NOMO-1 treated with dmso at 0.1 percent for 144 hours (cell line): Measurements from ENCODE around the gene ACSL6.
"Not testable (repeated sequence)": the region's sequence is repeated elsewhere in the genome, so short reads cannot be mapped to it uniquely, and the experiment has no call there.

Source experiments
- DNase-seq: peaks from one replicate; lab custom pipeline; 2025; ENCODE audit not compliant: unreplicated experiment; lab: John Stamatoyannopoulos, UW

Gene ACSL6

DNA sequence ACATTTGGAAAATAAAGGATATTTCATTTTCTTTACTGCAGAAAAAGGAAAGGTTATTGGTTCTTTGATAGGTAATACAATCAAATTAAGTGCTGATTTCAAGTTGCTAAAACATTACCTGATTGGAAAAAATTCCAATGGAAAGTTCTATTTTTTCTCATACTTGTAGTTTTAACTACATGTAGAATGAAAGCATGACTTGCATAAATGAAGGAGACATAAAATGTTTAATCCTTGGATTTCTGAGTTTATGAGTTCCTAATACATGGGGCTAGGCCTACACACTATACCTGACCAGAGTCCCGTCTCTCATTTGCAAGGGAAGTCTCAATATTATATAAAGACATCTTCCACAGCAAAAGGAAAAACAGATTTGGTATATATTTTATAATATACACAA, 60.8 kb downstream of the ACSL6 start:
- DNase-seq, result no peak

DNA sequence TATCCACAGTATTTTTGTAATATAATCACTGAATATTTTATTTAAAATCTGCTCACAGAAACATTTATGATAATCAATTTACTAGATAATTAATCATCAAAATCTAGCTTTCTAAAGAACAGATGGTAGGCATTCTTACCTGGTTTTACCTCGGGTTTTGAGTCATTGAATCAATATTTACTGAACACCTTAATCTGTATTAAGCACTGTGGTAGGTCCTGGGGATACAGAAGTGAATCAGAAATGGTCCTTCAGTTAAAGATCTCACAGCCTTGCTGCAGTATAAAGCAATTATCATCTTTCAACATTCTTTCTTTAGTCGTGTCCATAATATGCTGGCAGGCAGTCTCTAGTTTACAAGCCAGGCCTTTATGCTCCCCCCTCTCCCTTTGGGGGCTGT, 64.0 kb downstream of the ACSL6 start:
- DNase-seq, result no peak

DNA sequence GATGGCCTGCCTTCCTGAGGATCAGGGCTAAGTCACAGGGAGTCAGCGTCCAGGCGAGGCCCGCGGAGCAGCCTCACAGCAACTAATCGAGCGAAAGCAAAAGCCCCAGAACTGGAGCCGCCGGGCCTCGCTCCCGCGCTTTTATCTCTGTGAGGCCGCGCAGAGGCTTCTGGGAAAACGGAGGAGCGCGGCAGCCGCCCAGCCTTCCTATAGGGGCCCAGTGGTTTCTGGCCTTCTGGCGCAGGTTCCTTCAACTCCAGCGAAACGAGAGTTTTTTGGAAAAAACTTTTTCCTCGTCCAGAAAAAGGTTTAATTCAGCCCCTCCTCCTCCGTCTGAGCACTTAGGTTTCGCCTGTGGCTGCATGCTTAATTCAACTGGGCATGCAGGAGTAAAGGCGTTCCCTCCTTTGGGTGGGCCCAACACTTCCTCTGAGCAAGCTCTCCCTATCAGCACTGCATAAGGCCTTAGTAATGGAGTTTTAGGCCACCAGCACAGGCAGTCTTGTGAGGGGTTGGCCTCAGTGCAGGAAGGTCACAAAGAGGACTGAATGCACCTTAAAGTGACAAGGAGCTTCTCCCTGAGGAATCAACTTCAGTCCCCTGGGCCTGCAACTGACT, 65.8 kb downstream of the ACSL6 start, which contains the start of gene MEIKIN:
Gene MEIKIN (minus strand): TSS at position 113 of the 618 bp plus-strand sequence. CDS start 158 bp downstream, outside the sequence.
- DNase-seq, result no peak

DNA sequence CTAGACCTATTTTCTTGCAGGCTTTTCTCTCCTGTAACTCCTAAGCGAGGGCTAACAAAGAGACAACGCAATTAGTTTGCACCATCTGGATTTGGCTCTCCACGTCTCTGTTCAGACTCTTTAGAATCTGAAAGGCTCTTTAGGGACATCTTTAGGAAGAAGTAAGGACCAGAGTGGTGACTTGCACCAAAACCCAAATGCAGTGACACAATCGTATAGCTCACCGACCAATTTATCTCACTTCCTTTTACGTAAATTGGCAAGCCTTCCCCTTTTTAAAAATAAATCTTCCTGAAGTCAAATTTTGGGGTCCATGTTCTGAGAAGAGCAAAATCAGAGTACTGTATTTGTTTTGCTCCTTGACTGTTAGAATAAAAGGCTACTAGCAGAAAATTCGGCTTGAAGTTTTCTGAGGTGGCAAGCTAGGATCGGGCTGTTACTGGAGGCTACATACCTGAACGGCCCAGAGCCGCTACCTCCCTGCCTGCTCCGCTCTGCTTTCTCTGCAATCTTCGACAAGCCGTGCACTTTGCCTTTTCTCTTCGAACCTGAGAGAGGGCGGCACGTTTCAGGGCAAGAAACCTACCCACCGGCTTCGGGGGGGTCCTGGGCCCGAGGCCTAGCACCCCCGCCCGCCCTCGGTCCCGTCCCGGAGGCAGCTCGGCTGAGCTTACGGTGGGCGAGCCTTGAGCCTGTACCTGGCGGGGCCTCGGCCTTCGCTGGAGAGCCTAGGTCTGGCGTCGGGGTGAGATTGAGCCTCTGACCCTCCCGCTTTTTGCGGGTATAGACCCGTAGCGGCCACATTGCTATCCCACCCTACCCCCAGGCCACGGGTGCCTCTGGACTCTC, 66.5 kb downstream of the ACSL6 start:
- peak; percentile 79 for DNase-seq

DNA sequence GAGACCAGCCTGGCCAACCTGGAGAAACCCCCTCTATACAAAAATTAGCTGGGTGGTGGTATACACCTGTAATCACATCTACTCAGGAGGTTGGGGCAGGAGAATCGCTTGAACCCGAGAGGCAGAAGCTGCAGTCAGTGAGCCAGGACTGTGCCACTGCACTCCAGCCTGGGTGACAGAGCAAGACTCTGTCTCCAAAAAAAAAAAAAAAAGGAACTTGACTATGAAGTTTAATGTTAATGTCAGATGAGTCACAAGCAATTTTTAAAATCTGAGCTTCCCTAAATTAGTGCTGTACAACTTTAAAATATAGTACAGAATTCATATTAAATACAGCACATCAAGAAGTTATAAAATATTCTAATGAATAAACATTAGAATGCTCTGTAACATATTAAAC, 67.5 kb downstream of the ACSL6 start:
- peak; percentile 46 for DNase-seq

DNA sequence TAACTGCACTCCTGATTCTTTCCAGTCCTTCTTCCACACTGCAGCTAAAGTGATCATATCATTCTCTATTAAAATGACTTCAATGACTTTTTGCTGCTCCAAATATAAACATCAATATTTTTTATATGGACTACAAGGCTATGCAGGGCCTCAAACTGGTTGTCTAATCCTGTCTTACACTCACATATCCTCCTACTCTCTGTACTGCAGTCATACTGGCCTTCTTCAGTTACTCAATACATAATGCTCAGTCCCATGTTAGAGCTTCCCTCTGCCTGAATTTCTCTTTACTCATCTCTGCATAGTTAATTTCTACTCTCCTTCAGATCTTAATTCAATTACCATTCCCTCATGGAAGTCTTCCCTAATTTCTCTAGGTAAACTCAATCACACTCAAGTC, 69.4 kb downstream of the ACSL6 start:
- DNase-seq, result no peak

DNA sequence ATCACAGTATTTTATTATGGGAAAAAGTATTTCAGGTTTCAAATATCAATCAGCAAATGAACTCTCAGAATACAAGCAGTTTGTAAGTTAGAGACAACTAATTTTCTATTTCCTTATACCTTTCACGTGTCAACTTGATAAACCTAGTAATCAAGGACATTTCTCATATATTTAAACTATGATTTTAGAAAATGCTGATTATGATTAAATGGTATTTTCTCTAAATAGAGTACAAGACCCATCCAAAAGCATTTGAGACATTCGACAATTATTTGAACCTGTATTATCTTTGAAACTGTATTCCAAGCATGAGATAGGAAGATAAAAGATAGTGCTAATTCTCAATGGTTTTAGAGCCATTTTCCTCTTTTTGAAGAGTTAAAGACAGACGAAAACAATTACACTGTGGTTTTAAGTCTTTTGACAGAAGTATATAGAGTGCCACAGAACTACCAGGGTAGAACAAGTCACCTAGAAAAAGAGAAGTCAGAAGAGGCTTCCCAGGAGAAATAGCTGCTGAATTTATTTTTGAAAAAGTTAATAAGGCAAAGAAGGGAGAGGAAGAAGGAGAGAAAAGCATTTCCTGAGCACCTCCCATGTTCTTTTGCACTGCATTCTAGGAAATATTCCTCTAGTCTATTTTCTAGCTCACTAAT, 71.6 kb downstream of the ACSL6 start:
- DNase-seq, result peak; percentile 11

DNA sequence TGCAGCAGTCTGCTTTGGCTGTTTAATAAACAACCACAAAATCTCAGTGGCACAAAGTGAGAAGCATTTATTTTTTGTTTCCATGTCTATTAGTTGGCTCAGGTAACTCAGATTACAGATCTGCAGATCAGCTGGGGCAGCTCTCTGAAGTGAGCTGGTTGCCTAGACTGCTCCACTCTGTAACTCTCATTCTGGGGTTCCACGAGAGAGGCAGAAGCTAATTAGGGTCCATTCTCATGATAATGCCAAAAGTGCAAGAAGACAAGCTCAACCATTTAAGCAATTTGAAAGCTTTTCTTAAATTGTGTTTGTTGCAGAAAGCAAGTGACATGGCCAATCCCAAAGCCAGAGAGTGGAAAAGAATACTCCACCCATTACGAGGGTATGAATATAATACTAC, 79.2 kb downstream of the ACSL6 start:
- no peak for DNase-seq

DNA sequence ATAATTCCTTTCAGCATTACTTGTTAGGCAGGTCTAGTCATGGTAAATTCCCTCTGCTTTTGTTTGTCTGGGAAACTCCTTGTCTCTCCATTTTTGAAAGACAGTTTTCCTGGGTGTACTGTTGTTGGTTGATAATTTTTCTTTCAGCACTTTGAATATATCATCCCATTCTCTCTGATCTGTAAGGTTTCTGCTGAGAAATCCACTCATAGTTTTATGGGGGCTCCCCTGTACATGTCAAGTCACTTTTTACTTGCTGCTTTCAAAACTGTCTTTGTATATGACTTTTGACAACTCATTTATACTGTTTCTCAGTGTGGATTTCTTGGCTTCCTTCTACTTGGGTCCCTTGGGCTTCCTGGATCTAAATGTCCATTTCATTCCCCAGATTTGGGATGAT, 82.5 kb downstream of the ACSL6 start:
- no peak for DNase-seq

DNA sequence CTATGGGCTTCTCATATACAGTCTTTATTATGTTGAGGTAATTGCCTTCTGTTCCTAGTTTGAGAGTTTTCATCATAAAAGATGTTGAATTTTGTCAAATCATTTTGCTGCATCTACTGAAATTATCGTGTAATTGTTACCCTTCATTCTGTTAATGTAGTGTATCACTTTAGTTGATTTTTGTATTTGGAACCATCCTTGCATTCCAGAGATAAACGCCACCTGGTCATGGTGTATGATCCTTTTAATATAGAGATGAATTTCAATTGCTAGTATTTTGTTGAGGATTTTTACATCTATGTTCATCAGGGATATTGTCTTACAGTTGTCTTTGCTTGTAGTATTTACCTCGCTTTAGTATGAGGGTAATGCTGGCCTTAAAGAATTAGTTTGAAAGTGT, 85.3 kb downstream of the ACSL6 start:
- DNase-seq, result no peak

DNA sequence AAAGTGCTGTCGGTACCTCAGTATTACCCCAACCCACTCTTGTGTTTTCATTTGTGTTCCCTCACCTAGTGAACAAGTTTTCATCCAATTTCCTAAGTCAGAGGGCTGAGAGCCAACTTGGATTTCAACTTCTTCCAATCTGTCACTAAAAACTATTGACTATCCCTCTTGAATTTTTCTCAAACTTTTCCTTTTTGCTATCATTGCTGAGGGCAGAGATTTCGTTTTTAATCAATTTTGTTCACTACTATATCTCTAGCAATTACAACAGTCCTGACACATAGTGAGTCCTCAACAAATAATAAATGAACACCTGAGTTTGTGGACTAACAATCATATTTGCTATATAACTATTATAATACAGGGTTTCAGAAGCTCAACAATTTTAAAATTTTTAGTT, 95.0 kb downstream of the ACSL6 start:
- DNase-seq, result no peak

DNA sequence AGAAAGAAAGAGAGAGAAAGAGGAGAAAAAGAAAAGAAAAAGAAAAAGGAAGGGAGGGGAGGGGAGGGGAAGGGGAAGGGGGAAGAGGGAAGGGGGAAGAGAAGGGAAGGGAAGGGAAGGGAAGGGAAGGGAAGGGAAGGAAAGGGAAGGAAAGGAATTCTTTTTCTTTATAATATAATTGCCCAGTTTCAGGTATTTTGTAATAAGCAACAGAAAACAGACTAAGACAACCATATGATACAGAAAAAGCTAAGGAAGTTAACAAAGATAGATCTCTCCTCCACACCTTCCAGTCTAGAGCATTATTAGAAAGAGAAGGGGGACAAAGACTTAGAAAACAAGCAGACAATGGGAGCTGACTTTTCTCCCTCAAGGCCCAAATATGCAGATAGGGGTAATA, 97.0 kb downstream of the ACSL6 start:
- DNase-seq, result no peak

DNA sequence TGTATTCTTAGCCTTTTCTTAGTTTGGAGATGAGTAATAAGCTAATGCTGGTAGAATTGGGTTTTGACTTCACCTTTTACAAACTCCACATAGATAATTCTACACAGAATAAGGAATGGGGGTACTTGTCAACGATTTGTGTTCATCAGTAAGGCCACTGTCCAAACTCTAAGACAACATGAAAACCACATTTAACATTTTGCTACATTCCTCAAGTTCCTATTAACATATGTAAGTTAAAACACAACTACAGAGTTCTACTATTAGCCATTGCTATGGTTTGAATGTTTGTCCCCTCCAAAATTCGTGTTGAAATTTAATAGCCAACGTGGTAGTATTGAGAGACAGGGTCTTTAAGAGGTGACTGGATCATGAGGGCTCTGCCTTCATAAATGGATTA, 97.9 kb downstream of the ACSL6 start:
- no peak for DNase-seq

DNA sequence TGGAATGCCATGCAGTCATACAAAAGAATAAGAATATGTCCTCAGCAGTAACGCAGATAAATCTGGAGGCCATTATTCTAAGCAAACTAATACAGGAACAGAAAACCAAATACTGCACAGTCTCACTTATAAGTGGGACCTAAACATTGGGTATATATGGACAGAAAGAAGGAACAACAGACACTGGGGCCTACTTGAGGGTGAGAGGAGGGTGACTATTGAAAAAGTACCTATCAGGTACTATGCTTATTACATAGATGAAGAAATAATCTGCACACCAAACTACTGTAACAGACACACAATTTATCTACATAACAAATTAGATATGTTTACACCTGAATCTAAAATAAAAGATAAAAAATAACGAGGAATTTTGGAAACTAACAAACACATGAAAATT, 104.8 kb downstream of the ACSL6 start:
- DNase-seq, result no peak

DNA sequence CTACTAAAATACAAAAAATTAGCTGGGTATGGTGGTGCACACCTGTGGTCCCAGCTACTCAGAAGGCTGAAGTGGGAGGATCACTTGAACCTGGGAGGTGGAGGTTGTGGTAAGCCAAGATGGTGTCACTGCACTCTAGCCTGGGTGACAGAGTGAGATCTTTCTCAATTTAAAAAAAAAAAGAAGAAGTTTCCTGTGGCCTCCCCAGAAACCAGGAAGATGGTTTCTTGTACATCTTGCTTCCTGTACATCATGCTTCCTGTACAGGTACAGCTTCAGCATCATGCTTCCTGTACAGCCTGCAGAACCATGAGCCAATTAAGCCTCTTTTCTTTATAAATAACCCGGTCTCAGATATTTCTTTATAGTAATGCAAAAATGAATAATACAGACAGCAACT, 109.2 kb downstream of the ACSL6 start:
- DNase-seq, result not testable (repeated sequence)
